ENCODE data around the gene INMT.

INMT gene

GRCh38 chr7:30729642-30730041, 22.3 kb upstream of the INMT start:
- no peak for DNase-seq

DNA sequence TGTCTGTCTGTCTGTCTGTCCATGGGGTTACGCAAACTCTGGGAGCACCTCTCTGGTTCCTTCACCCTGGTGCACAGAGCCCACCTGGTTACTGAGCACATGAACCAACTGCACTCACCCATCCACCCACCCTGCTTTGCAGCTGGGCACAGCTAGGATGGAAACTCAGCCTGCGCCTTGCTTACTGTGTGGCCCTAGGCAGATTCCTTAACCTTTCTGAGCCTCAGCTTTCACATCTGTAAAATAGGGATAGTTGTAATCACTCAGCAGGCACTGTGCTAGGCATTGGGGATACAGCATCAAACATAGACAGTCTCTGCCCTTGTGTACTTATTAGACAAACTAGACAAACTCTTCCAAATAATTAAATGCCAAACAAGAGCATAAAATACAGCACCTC, 21.8 kb upstream of the INMT start:
- no peak for DNase-seq

- no peak for DNase-seq
These were observed 20.9 kb upstream of the INMT start for GRCh38 chr7:30730996-30731395.

DNA sequence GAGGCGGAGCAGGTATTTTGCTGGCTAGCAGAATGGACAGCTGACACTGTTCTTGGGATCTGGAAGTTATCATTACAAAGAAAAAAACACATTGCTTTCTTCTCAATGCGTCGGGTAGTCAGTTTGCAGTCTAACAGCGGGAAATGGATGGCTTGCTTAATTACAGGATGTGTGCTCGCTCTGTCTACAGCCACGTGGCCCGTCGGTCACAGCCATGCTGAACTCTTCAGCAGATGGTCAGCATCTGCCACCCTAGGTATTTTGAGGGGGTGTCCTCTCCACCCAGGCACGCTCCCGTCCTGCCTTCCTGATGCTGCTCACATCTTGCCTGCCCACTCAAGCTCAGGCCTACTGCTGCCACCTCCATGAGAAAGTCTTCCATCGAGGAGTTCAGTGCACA, 20.4 kb upstream of the INMT start:
- no peak for DNase-seq

DNA sequence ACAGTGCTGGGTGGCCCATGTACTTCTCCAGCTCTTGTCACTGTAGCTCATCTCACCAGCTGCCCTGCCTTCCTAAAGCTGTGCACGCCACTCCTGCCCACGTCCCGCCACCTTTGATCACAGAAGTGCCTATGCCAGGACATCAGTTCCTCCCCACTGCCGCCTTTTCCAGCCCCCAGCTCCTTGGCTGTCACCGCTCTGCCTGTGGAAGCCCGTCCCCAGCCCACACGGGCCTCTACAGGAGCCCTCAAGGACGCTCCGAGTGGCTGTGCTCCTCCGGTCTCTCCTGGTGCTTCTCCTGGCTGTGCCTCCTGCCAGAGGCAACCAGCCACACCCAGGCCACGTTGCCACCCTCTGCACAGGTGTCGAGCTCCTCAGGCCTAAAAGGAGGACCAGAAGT, 19.3 kb upstream of the INMT start:
- no peak for DNase-seq

DNA sequence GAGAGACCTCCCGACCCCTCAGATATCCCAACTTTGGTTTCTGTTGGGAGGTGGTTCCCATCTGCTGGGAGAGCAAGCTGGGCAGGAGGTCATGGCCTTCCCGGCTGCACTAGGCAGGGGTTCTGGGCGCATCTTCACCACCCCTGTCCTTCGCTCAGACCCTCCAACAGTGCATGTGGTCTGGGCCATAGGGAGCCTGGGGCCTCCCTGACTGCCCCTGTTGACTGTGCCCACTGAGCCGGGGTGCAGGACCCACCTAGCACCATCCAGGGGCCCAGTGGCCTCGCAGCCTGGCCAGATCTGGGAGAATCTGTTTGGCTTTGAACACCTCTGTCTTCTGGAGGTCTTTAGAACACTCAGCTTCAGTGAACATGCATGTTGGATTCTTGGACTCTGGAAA, 18.7 kb upstream of the INMT start:
- DNase-seq = no peak

GRCh38 chr7:30733691-30734090, 18.2 kb upstream of the INMT start:
- no peak for DNase-seq

GRCh38 chr7:30734497-30734896, 17.4 kb upstream of the INMT start:
- DNase-seq = no peak

DNA sequence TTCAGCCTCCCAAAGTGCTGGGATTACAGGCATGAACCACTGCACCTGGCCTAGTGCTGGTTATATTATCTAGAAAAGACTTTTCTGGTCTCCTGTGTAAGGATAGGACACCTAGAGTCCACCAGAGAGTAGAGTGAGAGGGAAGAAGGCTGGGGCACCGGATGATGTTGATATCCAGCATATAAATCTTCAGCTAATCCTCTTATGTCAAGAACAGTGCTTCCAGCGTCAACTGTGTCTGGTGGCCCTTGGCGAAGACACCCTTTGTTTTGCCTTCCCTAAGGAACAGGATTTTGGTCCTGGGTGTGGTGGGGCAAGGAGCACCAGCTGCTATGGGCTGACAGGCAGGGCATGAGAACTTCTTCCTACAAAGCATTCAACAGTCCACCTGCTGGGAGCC, 16.3 kb upstream of the INMT start:
- no peak for DNase-seq

DNA sequence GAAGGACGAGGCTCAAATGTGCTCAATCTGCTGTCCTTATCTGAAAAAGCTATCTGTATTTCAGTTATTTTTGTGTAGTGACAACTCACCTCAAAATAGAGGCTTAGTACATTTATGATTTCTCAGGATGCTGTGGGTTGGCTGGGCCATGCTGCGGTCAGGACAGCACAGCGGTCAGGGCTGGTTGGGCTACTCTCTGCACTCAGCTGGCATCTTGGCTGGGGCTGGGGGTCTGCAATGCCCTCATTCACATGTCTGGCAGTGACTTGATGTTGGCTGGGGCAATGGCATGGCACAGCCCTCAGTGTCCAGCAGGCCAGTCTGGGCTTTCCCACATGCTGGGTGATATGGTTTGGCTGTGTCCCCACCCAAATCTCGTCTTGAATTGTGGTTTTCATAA, 15.6 kb upstream of the INMT start:
- no peak for DNase-seq

DNA sequence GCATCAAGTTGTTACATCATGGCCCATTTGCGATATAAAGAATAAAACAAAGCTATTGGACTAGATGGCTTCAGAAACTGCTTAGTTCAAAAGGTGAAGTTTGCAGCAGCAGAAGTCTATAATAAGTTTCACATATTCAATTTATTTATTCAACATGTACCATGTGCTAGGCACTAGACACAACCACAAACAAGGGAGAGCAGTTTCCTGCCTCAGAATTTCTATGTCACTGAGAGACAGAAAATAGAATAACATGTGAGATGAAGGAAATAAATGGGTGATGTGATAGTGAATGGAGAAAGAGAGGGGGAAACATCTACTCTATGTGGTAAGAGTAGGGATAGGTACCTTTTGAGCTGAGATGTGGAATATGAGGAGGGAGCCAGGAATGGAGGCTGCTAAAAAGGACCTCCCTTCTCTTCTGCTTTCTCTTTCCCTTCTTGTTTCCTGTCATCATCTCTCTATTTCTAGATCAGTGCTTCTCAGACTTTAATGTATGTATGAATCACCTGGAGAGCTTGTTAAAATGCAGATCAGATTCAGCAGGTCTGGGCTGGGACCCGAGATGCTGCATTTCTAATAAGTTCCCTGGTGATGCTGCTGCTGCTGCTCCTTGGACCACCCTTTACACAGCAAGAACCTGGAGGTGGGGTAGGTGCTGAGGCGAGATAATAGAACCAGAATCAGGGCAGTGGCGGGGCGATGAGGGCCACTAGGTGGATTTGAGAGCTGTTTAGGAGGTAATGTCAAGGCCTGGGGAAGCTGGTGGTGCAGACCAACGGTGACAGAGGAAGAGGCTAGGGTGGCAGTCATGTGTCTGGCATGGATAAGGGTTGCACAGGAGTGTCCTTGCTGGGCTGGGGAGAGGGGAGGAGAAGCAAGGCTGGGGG, 13.7 kb upstream of the INMT start:
- DNase-seq = no peak

- no peak for DNase-seq
These were observed 12.2 kb upstream of the INMT start for GRCh38 chr7:30739691-30740090.

DNA sequence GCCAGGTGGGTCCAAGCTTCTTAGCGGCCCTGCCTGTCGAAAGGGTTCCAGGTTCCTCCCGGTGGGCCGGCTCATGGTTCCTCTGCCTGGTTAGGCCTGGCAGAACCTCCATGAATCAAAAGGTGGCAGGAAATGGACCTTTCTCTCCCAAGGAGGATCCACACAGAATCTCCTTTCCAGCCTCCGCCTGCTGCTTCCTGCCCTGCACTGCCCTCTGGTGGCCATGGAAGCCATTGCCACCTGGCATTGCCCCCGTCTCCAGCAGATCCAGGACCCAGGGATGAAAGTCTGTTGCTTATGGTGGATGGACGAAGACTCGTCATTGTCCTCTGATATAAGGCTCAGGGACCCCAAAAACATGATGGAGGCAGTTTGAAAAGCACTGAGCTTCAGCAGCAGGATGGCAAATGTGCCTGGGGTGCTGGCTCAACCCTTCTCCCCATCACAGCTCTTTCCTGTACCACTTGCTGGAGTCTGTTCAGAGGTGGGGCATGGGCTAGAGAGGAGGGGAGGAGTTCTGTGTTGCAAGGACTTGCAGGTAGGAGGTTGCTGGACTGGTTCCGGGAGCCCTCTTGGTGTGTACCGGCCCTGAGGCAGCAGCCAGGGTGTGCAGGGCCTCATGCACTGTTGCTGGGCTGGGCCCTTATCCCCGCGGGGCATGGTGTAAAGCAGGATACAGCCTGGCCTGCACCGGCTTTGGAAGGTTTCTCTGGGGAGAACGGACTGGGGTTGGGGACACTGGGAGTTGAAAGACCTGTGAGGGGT, 11.3 kb upstream of the INMT start:
- peak; percentile 89 for DNase-seq

DNA sequence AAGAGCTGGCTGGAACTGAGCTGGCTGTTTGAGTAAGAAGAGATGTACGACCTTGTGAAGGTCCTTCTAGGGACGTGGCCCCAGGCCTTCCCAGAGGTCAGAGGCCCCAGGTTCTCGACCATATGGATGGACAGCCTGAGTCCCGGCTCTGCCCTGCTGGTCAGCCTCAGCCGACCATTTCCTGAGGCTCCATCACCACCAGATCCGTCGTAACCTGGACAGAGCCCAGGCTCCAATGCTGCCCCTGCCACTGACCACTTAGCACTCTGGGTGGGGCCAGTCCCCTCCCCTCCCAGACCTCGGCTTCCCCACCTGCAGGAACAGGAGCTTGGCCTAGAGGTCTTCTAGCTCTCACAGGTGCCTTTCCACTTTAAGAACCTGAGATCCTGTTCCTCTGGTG, 10.6 kb upstream of the INMT start:
- no peak for DNase-seq

DNA sequence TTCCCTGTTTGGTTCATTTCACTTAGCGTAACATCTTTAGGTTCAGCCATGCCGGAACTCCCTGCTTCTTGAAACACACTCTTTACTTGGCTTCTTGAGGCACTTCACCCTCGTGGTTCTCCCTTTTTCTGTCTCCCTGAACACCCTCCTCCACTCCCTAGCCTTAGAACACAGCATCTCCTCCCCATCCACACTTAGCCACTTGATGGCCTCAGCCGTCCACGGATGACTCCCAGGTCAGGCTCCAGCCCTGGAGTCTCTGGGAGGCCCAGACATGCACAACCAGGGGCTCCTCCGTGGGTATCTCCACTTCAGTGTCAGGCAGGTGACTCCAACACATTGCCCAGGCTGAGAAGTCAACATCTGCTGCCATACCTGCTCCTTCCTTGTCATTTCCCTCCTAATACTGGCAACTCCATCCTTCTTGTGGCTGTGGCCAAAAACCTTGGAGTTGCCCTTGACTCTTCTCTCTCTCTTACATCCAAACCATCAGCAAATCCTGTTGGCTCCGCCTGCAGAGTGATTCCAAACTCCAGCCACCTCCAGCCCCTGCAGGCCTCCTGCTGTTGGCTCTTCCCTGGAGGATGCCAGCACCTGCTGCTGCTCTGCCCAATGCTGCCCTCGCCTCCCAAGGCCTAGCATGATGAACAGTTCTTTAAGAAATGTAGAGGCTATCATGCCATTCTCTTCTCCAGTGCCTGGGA, 8.4 kb upstream of the INMT start:
- DNase-seq = no peak

DNA sequence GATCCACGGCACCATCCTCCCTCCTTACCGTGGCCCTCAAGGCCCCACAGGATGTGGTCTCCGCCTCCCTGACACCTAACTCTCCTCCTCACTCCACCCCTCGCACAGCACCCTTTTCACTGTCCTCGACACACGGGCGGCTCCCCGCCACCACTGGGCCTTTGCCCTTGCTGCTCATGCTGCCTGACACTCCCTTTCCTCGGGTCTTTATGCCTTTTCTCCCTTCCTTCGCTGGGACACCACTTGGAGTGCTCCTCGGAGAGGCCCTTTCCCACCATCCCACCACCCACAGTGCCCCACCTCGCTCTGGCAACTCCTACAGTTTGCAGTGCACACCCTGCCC, 7.9 kb upstream of the INMT start:
- DNase-seq = no peak

DNA sequence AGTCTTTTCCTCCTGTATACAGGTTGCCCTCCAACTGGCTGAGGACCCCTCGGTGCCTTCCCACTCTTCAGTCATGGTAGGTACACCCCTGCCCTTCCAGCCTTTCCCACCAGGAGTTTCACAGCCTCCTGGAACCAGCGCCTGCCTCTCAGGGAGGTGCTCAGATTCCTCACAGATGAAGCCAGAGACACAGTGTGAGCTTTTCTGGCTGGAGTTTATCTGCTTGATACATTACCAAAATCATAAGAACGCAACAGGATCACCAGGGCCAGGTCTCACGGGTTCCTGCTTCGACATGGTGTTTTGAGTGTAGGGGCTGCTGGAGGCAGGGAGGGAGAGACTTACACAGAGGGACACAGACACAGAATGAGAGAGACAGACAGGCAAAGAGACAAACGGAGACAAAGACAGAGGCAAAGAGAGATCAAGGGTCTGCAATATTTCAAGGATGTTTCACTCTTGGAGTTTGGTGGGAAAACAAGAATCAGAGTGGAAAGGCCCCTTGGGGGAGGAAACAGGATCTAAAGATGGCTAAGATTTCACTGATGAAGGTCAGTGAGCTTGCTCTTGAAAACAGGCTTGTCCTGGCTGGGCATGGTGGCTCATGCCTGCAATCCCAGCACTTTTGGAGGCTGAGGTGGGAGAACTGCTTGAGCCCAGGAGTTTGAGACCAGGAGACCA, 6.5 kb upstream of the INMT start:
- DNase-seq = no peak

GRCh38 chr7:30750010-30750409, 1.9 kb upstream of the INMT start:
- DNase-seq = no peak

DNA sequence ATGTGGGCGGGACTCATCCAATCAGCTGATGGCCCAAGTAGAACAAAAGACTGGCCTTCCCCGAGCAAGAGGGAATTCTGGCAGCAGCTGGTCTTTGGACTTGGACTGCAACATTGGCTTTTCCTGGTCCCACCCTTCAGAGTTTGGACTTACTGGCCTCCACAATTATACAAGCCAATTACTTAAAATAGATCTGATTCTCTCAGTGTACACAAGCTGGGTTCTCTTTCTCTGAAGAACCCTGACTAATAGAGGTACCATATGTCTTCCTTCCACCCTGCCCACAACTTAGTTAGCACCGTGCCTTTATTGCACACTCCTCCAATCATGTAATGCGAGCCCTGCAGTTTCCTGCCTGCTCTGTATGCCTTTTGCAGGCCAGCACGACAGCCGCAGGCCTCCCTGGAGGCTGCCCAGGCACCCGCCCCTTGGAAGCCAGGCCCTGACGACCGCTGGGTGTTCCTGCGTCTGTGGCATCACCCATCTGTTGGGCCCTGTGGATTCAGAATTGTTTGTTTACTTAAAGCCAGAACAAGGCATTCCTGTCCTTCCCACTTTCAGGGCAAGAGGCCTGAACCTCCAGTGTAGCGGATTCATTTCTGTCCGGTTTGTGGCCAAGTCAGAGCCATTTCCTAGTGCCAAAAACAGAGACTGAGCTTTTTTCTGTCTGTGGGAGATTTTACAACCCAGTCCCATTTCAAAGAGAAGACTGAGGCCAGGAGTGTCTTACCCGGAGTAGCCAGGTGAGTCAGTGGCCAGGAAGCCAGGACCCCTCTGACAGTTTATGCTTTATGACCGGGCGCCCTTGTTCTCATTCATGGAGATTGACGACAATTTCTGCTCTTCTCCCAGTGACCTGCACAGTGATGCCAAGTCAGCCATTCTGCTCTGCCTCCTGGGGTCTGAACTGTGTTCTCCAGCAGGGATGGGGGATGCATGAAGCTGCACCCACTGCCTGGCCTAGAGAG, 968 bp upstream of the INMT start:
- DNase-seq = peak; percentile 65

- DNase-seq = no peak
These were observed 549 bp downstream of the INMT start for GRCh38 chr7:30752484-30752883.

- no peak for DNase-seq
These were observed 1.0 kb downstream of the INMT start for GRCh38 chr7:30752979-30753378.

GRCh38 chr7:30754315-30754877, 2.5 kb downstream of the INMT start:
- DNase-seq = no peak

Data from NCI-H510A treated with DMSO at 0.1 percent for 48 hours (cell line).